ENCODE measurements around the gene SLC23A1. TPM values are rescaled to one million over a fixed set of nuclear protein-coding genes. Genes with fewer than 3 reads are reported as not detected.
A peak's percentile ranks its signal among the peaks of the same experiment; 100 is the strongest.

The SLC23A1 gene
- total and polyA plus RNA-seq, 9 of the 15 experiments (the other 6 are each of a cell fraction or from before 2014, with no cell fraction given): 0.03 to 0.20 (median 0.05) TPM; not detected in 5

DNA sequence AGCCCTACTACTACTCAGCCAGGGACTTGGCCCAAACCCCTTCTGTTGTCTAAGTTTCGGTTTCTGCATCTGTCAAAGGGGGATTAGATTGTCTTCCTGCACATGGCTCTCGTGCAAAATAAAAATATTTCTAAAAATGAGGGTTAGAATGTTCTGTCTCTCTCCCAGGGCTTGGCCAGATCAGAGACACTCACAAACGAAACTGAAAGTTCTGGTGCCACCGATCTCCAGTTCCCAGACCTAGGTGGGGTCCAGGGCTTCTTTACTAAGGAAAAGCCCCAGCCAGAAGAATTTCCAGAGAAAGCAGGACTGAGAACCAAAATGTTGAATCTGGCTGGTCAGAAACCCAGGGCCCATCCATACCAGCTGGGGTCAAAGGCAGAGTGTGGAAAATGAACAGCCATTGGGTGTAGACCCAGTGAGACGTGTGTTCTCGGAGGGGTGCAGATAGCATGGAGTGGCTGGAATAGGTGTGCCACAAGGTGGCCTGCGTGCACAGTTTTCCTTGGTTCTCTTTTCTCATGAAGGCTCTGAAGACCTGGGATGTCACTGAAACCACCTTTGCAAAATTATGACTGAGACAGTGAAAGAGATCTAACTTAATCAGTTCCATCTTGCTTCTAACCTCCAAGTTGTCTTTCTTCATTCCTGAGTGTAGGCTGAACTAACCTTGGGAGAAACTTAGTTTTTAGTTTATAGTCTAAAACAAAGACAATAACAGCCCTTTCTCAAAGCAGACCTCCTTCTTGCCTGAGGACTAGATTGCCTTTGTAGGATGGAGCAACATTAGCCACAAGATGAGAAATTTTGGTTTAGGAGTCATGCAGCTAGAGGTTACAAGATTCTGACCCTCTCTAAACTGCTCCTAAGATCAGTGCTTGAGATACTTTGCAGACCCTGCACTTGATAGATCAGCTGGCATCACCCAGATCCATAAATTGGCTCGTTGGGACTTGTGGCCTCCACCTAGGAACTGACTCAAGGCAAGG is 2.3 kb upstream of the SLC23A1 start (continued):
- TF ChIP-seq SRSF7 (optimal IDR thresholded peaks at IDR 0.05; ENCODE audit: low read depth, low read length) (no peak), ZNF12 (CRISPR knock-in tag; IDR thresholded peaks at IDR 0.05) (no peak), CBFA2T3 (IDR thresholded peaks at IDR 0.05) (no peak), JUN (IDR thresholded peaks at IDR 0.05; ENCODE audit: borderline replicate concordance, low read depth, low read length) (peak; percentile 49; the same call in 1 of the 2 replicates), JUN (CRISPR knock-in tag; IDR thresholded peaks at IDR 0.05; ENCODE audit: borderline replicate concordance) (no peak), ZNF282 (CRISPR knock-in tag; IDR thresholded peaks at IDR 0.05) (no peak), HDAC1 (IDR thresholded peaks at IDR 0.05) (peak in 1 of 2 experiments; percentile 20; a peak in 1 of 4 replicates), HDAC2 (IDR thresholded peaks at IDR 0.05) (peak; percentile 52; the same call in 1 of the 2 replicates), CTBP1 (IDR thresholded peaks at IDR 0.05; ENCODE audit: borderline replicate concordance) (peak; percentile 36; the same call in 1 of the 2 replicates), ZFPM2 (CRISPR knock-in tag; IDR thresholded peaks at IDR 0.05) (no peak)
- TF ChIP-seq, protein P1, sequence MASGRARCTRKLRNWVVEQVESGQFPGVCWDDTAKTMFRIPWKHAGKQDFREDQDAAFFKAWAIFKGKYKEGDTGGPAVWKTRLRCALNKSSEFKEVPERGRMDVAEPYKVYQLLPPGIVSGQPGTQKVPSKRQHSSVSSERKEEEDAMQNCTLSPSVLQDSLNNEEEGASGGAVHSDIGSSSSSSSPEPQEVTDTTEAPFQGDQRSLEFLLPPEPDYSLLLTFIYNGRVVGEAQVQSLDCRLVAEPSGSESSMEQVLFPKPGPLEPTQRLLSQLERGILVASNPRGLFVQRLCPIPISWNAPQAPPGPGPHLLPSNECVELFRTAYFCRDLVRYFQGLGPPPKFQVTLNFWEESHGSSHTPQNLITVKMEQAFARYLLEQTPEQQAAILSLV (tag; IDR thresholded peaks at IDR 0.05): peak; percentile 80
- TF ChIP-seq, protein P2, sequence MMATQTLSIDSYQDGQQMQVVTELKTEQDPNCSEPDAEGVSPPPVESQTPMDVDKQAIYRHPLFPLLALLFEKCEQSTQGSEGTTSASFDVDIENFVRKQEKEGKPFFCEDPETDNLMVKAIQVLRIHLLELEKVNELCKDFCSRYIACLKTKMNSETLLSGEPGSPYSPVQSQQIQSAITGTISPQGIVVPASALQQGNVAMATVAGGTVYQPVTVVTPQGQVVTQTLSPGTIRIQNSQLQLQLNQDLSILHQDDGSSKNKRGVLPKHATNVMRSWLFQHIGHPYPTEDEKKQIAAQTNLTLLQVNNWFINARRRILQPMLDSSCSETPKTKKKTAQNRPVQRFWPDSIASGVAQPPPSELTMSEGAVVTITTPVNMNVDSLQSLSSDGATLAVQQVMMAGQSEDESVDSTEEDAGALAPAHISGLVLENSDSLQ (IDR thresholded peaks at IDR 0.05): 0 out of 2 replicates have a peak, but pooled peaks have one; percentile 15
- TF ChIP-seq, protein P3, sequence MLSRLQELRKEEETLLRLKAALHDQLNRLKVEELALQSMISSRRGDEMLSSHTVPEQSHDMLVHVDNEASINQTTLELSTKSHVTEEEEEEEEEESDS (CRISPR knock-in tag; IDR thresholded peaks at IDR 0.05): no peak
- TF ChIP-seq, protein P4, sequence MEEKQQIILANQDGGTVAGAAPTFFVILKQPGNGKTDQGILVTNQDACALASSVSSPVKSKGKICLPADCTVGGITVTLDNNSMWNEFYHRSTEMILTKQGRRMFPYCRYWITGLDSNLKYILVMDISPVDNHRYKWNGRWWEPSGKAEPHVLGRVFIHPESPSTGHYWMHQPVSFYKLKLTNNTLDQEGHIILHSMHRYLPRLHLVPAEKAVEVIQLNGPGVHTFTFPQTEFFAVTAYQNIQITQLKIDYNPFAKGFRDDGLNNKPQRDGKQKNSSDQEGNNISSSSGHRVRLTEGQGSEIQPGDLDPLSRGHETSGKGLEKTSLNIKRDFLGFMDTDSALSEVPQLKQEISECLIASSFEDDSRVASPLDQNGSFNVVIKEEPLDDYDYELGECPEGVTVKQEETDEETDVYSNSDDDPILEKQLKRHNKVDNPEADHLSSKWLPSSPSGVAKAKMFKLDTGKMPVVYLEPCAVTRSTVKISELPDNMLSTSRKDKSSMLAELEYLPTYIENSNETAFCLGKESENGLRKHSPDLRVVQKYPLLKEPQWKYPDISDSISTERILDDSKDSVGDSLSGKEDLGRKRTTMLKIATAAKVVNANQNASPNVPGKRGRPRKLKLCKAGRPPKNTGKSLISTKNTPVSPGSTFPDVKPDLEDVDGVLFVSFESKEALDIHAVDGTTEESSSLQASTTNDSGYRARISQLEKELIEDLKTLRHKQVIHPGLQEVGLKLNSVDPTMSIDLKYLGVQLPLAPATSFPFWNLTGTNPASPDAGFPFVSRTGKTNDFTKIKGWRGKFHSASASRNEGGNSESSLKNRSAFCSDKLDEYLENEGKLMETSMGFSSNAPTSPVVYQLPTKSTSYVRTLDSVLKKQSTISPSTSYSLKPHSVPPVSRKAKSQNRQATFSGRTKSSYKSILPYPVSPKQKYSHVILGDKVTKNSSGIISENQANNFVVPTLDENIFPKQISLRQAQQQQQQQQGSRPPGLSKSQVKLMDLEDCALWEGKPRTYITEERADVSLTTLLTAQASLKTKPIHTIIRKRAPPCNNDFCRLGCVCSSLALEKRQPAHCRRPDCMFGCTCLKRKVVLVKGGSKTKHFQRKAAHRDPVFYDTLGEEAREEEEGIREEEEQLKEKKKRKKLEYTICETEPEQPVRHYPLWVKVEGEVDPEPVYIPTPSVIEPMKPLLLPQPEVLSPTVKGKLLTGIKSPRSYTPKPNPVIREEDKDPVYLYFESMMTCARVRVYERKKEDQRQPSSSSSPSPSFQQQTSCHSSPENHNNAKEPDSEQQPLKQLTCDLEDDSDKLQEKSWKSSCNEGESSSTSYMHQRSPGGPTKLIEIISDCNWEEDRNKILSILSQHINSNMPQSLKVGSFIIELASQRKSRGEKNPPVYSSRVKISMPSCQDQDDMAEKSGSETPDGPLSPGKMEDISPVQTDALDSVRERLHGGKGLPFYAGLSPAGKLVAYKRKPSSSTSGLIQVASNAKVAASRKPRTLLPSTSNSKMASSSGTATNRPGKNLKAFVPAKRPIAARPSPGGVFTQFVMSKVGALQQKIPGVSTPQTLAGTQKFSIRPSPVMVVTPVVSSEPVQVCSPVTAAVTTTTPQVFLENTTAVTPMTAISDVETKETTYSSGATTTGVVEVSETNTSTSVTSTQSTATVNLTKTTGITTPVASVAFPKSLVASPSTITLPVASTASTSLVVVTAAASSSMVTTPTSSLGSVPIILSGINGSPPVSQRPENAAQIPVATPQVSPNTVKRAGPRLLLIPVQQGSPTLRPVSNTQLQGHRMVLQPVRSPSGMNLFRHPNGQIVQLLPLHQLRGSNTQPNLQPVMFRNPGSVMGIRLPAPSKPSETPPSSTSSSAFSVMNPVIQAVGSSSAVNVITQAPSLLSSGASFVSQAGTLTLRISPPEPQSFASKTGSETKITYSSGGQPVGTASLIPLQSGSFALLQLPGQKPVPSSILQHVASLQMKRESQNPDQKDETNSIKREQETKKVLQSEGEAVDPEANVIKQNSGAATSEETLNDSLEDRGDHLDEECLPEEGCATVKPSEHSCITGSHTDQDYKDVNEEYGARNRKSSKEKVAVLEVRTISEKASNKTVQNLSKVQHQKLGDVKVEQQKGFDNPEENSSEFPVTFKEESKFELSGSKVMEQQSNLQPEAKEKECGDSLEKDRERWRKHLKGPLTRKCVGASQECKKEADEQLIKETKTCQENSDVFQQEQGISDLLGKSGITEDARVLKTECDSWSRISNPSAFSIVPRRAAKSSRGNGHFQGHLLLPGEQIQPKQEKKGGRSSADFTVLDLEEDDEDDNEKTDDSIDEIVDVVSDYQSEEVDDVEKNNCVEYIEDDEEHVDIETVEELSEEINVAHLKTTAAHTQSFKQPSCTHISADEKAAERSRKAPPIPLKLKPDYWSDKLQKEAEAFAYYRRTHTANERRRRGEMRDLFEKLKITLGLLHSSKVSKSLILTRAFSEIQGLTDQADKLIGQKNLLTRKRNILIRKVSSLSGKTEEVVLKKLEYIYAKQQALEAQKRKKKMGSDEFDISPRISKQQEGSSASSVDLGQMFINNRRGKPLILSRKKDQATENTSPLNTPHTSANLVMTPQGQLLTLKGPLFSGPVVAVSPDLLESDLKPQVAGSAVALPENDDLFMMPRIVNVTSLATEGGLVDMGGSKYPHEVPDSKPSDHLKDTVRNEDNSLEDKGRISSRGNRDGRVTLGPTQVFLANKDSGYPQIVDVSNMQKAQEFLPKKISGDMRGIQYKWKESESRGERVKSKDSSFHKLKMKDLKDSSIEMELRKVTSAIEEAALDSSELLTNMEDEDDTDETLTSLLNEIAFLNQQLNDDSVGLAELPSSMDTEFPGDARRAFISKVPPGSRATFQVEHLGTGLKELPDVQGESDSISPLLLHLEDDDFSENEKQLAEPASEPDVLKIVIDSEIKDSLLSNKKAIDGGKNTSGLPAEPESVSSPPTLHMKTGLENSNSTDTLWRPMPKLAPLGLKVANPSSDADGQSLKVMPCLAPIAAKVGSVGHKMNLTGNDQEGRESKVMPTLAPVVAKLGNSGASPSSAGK (IDR thresholded peaks at IDR 0.05): 0 out of 2 replicates have a peak, but pooled peaks have one; percentile 32
